Mucosa of descending colon (tissue), 3 donors: ENCODE results near the gene SH2D6. TPM values are rescaled to one million over a fixed set of nuclear protein-coding genes. Genes with fewer than 3 reads are reported as not detected.

Source experiments
- ATAC-seq: fragments of 200-7000 bp; cut with Tn5 transposase; one replicate; pipeline ENCODE4 v1.9.1; 2020; ENCODE audit warnings: mild to moderate bottlenecking, moderate library complexity
- DNase-seq, 3 donors: peaks; one replicate each; pipeline ENCODE4 v3.0.0-alpha.2; 2020
- H3K36me3 ChIP-seq: fragments of 200-600 bp; one replicate; pipeline ENCODE4 v1.8.0; 2021; ENCODE audit warnings: low read depth, mild to moderate bottlenecking
- H3K4me1 ChIP-seq: fragments of 200-600 bp; one replicate; pipeline ENCODE4 v1.8.0; 2021; ENCODE audit warnings: low read depth, mild to moderate bottlenecking
- H3K4me3 ChIP-seq: fragments of 200-600 bp; one replicate; pipeline ENCODE4 v1.8.0; 2021; ENCODE audit warnings: mild to moderate bottlenecking
- H3K9me3 ChIP-seq: fragments of 200-600 bp; one replicate; pipeline ENCODE4 v1.8.0; 2021; ENCODE audit warnings: mild to moderate bottlenecking
- intact Hi-C, 2 donors: fragments of 100-400 bp; cut with DNase I in 1 of 2; cut with micrococcal nuclease in 1 of 2; formaldehyde crosslinking; loops; one replicate each; pipeline versions ENCODE4 v1.11.0 to v1.11.1; 2022; cut with DNase I, micrococcal nuclease
- total RNA-seq, 3 donors: library from RNA; stranded (reverse); fragmentation: NEBNext Ultra II Directional in 2 of 3; extraction: Animal tissue kit (Norgen Biotek cat#: 25700) in 2 of 3; gene quantifications; one replicate each; pipeline versions ENCODE4 v1.2.1 to v1.2.4, GENCODE V29; 2021 to 2023
- TF ChIP-seq, protein P1 (sequence below): fragments of 200-600 bp; IDR thresholded peaks from one replicate; pipeline ENCODE4 v1.8.0; 2022; ENCODE audit warnings: antibody characterized with exemption, mild to moderate bottlenecking
- donor health status: DM: no; HTN: no; CAD: no; lungs with moderate emphysema.
- donor health status: DM: no; HTN: no; CAD: no.
- donor health status: DM: no; HTN: yes; CAD: no.

The SH2D6 gene
- total RNA-seq, 3 donors from 2014 or later: 6.7 to 13.1 (median 8.6) TPM

GRCh38 chr2:85405201-85406059 lies 13.1 kb upstream of the SH2D6 start:
- Histone ChIP-seq H3K4me3 (no peak overlapping the region), H3K4me1 (peaks cover 21% of the 10 kb centered on the region), H3K36me3 (no peaks in the 10 kb centered on the region), H3K9me3 (peaks cover 5% of the 10 kb centered on the region)
- intact Hi-C loops: no loop called here
- TF ChIP-seq, protein P1, sequence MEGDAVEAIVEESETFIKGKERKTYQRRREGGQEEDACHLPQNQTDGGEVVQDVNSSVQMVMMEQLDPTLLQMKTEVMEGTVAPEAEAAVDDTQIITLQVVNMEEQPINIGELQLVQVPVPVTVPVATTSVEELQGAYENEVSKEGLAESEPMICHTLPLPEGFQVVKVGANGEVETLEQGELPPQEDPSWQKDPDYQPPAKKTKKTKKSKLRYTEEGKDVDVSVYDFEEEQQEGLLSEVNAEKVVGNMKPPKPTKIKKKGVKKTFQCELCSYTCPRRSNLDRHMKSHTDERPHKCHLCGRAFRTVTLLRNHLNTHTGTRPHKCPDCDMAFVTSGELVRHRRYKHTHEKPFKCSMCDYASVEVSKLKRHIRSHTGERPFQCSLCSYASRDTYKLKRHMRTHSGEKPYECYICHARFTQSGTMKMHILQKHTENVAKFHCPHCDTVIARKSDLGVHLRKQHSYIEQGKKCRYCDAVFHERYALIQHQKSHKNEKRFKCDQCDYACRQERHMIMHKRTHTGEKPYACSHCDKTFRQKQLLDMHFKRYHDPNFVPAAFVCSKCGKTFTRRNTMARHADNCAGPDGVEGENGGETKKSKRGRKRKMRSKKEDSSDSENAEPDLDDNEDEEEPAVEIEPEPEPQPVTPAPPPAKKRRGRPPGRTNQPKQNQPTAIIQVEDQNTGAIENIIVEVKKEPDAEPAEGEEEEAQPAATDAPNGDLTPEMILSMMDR: no peak
- DNase-seq: peak in 1 of 3 donors; percentile 55
- peak; percentile 8 for ATAC-seq

DNA sequence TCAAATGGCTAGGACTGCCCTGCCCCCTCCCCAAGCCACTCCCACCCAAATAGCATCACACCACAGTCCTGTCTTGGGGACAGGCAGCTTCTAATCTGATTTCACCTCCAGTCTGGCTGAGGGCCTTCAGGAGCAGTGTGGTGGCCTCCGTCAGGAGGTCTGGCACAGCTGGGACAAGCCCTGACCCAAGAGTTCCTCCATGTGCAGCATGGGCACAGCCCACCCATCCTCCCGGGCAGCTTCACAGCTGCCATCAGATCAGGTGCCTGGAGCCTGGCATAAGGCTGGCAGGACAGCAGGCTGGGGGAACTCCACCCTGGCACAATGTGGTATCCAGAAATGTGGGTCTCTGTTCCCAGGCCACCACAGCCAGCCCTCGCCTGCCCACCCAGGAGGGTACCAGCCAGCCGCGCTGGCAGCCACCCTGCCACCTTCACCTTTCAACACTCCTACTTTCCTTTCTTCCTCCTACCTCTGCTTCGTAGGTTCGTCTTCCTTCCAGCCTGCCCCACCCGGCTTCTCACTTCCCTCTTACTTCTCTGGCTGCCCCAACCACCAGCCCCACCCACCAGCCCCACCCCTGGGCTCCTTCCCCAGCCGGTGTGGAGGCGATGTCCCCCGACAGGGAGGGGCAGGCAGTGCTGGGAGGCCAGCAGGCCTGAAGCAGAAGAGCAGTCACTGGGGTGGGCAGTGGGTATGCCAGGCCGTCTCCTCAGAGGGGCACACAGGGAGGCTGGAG lies 8.5 kb upstream of the SH2D6 start, which contains the start of gene CAPG:
Gene CAPG, minus strand, starts transcription at position 522 of the 739 bp plus-strand sequence. CDS start 8,221 bp downstream, outside the sequence.
- H3K4me3 ChIP-seq: no peak within 1 kb of the TSS
- intact Hi-C loops: no loop called here
- DNase-seq (peak; percentile 95 to 96 (median 95)), ATAC-seq (peak; percentile 88)
- H3K36me3 ChIP-seq: no peaks in the 10 kb centered on the region
- H3K9me3 ChIP-seq: no peaks in the 10 kb centered on the region
- peaks cover 37% of the 10 kb centered on the region for H3K4me1 ChIP-seq
- TF ChIP-seq, protein P1: no peak

- Histone ChIP-seq H3K9me3 (no peaks in the 10 kb centered on the region), H3K4me1 (peaks cover 37% of the 10 kb centered on the region), H3K4me3 (no peak overlapping the region), H3K36me3 (no peaks in the 10 kb centered on the region)
- TF ChIP-seq, protein P1: no peak
- ATAC-seq (peak; percentile 28), DNase-seq (peak in 1 of 3 donors; percentile 35)
- intact Hi-C loops: no loop called here
Observed at GRCh38 chr2:85410584-85411404, 7.7 kb upstream of the SH2D6 start.

GRCh38 chr2:85411405-85411748 lies 7.1 kb upstream of the SH2D6 start:
- DNase-seq (peak in 1 of 3 donors; percentile 29), ATAC-seq (no peak)
- intact Hi-C loops: no loop called here
- TF ChIP-seq, protein P1: no peak
- Histone ChIP-seq H3K36me3 (no peaks in the 10 kb centered on the region), H3K4me3 (no peak overlapping the region), H3K4me1 (peaks cover 37% of the 10 kb centered on the region), H3K9me3 (no peaks in the 10 kb centered on the region)
